ENCODE results near the gene FMN2.

GRCh38 chr1:240517891-240518290 is 426.2 kb downstream of the FMN2 start:
- TF ChIP-seq TSHZ2 (CRISPR knock-in tag; IDR thresholded peaks at IDR 0.05) (no peak), PPARA (CRISPR knock-in tag; IDR thresholded peaks at IDR 0.05; ENCODE audit: borderline replicate concordance) (no peak), ZNF565 (CRISPR knock-in tag; conservative IDR thresholded peaks at IDR 0.05; ENCODE audit: low read depth) (no peak), CREB5 (CRISPR knock-in tag; IDR thresholded peaks at IDR 0.05; ENCODE audit: low read depth) (no peak), SNAI2 (CRISPR knock-in tag; IDR thresholded peaks at IDR 0.05) (no peak), ZFP30 (CRISPR knock-in tag; IDR thresholded peaks at IDR 0.05) (no peak), ARNTL (CRISPR knock-in tag; IDR thresholded peaks at IDR 0.05; ENCODE audit: borderline replicate concordance, low read depth) (no peak), PATZ1 (CRISPR knock-in tag; IDR thresholded peaks at IDR 0.05; ENCODE audit: borderline replicate concordance) (no peak), ZFP3 (CRISPR knock-in tag; IDR thresholded peaks at IDR 0.05) (no peak), TCF4 (CRISPR knock-in tag; IDR thresholded peaks at IDR 0.05; ENCODE audit: borderline replicate concordance) (no peak), ISL1 (CRISPR knock-in tag; IDR thresholded peaks at IDR 0.05) (no peak), RARB (CRISPR knock-in tag; IDR thresholded peaks at IDR 0.05) (no peak), TOX (CRISPR knock-in tag; IDR thresholded peaks at IDR 0.05; ENCODE audit: borderline replicate concordance) (no peak)
